Kidney epithelial cell (primary cell): ENCODE results near the gene EVL. TPM values are rescaled to one million over a fixed set of nuclear protein-coding genes. Genes with fewer than 3 reads are reported as not detected.
A peak's percentile ranks its signal among the peaks of the same experiment; 100 is the strongest.

ENCODE experiments used
- DNase-seq: peaks from one replicate; pipeline ENCODE4 v3.0.0-alpha.2; 2010; ENCODE audit warnings: low read depth
- H3K27me3 ChIP-seq: 2 replicates; pipeline ENCODE4 v1.6.0; 2011; ENCODE audit warnings: low read length; ENCODE audit not compliant: control insufficient read depth, insufficient read depth
- H3K36me3 ChIP-seq: 2 replicates; pipeline ENCODE4 v1.5.1; 2011; ENCODE audit warnings: low read length; ENCODE audit not compliant: control insufficient read depth, insufficient read depth
- H3K4me3 ChIP-seq: 2 replicates; pipeline ENCODE4 v1.5.1; 2011; ENCODE audit warnings: low read depth, mild to moderate bottlenecking, control low read depth, low read length
- CTCF ChIP-seq: IDR thresholded peaks from 2 replicates; pipeline ENCODE4 v1.5.1; 2011; ENCODE audit warnings: mild to moderate bottlenecking, moderate library complexity, low read length, control low read depth, inconsistent platforms; ENCODE audit not compliant: insufficient read depth, poor library complexity, severe bottlenecking
- total RNA-seq: library from RNA; depleted of rRNA; stranded (reverse); fragments of >200 nt; gene quantifications from 2 replicates; pipeline ENCODE4 v1.2.3, GENCODE V29; 2015

EVL gene
- total RNA-seq, 1 donor from 2014 or later, result 42.4 TPM

DNA sequence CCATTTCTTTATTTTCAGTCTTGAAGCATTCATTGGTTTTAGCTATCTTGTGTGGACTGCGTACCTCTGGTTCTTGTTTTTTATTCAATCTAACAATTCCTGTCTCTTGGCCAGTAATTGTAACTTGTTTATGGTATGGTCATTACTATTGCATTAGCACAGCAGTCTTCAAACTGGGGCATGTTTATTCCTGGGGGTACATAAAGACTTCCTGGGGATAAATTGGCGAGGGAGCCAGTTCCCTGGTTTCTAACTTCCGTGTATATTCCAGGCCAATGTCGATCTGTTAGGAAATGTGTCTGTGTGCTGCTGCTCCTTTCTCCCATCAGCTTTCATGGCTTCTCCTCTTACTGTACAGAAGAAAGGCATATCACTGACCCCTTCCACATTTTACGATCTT, 13.7 kb upstream of the EVL start:
- Histone ChIP-seq H3K4me3 (no peak overlapping the region), H3K36me3 (no peaks in the 10 kb centered on the region), H3K27me3 (no peaks in the 10 kb centered on the region)
- no peak for DNase-seq
- TF ChIP-seq CTCF, result no peak

- no peak for TF ChIP-seq CTCF
- DNase-seq, result no peak
- no peak overlapping the region for H3K4me3 ChIP-seq
- no peaks in the 10 kb centered on the region for H3K36me3 ChIP-seq
- H3K27me3 ChIP-seq, result no peaks in the 10 kb centered on the region
These were observed 12.4 kb upstream of the EVL start for GRCh38 chr14:100052819-100053218.

GRCh38 chr14:100054316-100055075, 10.7 kb upstream of the EVL start:
- Histone ChIP-seq H3K4me3 (no peak overlapping the region), H3K36me3 (no peaks in the 10 kb centered on the region), H3K27me3 (no peaks in the 10 kb centered on the region)
- TF ChIP-seq CTCF, result no peak
- no peak for DNase-seq

DNA sequence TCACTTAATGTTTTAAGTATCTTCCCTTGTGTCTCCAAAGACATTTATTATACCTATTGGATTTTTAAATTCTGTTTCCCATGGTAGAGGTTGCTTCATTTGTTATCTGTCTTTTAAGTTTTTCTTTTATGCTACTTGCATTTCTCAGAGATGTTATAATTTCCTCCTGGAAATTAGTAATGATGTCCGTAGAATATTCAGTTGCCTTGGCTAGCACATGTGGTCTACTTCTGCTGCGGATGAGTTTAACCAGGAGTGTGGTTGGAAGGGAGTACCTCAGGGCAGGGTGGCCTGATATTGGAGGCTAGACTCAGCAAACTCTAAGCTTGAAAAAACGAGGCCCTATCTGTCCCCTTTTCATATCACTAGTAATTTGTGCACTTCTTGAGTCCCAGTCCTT, 8.8 kb upstream of the EVL start:
- TF ChIP-seq CTCF, result no peak
- H3K27me3 ChIP-seq, result no peaks in the 10 kb centered on the region
- no peak for DNase-seq
- no peaks in the 10 kb centered on the region for H3K36me3 ChIP-seq
- no peak overlapping the region for H3K4me3 ChIP-seq

GRCh38 chr14:100056964-100057795, 8.0 kb upstream of the EVL start:
- Histone ChIP-seq H3K27me3 (no peaks in the 10 kb centered on the region), H3K4me3 (no peak overlapping the region), H3K36me3 (no peaks in the 10 kb centered on the region)
- DNase-seq, result no peak
- peak; percentile 9 for TF ChIP-seq CTCF
